Stimulated activated CD8-positive, alpha-beta memory T cell treated with anti-CD3 and anti-CD28 coated beads, Interleukin-15, amount 100 ng/mL, for 4 hours (primary cell): ENCODE measurements around the gene DHDH.

Source experiments
- DNase-seq, 2 donors: peaks; one replicate each; pipeline ENCODE4 v3.0.0-alpha.2; 2020; ENCODE audit warnings: low read depth in 2 of 2

DHDH gene

GRCh38 chr19:48966541-48967345 lies 33.2 kb downstream of the DHDH start:
- no peak for DNase-seq

DNA sequence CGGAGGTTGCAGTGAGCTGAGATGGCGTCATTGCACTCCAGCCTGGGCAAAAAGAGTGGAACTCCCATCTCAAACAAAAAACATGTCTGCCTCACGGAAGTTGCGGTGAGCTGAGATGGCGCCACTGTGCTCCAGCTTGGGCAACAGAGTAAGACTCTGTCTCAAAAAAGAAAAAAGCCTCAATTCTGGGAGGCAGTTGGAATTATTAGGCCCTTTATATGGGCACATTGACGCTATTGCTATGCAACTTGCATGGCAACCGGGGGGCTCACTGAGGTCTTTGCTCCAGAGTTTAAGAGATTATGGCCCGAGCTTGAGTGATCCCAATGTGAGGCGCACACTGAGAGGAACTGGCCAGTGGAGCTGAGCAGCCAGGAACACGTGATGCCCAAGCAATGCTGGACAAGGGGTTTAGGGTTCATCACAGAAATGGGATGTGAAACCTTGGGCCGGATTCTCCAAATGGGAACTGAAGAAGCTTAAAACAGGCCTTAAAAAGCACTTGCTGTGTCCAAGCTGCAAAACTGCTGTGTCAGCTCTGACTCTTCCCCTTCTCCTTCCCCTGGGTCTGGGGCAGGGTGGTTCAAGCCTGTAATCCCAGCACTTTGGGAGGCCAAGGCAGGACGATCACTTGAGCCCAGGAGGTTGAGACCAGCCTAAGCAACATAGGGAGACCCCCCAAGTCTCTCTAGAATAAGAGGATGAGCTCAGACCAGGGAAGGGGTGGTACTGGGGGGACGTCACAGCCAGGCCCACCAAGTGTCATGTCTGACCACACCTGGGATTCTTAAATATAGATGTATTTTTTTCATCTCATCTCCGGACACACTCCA lies 34.1 kb downstream of the DHDH start:
- DNase-seq, result no peak

DNA sequence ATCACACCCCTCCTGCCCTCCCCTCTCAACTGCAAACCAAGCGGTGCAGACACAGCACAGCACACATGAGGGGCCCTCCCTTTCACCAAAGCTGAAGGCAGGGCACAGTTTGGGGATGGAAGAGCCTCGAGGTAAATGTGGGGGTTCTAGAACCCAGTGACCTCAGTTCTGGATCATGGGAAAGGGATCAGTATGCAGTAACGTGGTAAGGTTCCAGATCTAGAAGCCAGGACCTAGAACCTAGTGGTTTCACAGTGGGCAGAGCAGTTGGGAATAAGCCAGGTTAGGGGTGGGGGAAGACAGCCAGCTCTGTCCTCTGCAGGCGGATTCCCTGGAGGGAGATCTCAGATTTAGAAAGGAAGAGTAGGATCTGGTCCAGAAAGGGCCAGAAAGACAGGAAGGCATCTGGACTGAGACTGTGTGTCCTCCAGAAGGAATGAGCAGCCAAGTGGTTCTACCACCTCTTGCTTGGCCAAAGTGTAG lies 34.7 kb downstream of the DHDH start:
- DNase-seq, result no peak

GRCh38 chr19:48968813-48969218 lies 35.3 kb downstream of the DHDH start:
- DNase-seq, result no peak

GRCh38 chr19:48969276-48970138 lies 36.0 kb downstream of the DHDH start:
- DNase-seq, result no peak

DNA sequence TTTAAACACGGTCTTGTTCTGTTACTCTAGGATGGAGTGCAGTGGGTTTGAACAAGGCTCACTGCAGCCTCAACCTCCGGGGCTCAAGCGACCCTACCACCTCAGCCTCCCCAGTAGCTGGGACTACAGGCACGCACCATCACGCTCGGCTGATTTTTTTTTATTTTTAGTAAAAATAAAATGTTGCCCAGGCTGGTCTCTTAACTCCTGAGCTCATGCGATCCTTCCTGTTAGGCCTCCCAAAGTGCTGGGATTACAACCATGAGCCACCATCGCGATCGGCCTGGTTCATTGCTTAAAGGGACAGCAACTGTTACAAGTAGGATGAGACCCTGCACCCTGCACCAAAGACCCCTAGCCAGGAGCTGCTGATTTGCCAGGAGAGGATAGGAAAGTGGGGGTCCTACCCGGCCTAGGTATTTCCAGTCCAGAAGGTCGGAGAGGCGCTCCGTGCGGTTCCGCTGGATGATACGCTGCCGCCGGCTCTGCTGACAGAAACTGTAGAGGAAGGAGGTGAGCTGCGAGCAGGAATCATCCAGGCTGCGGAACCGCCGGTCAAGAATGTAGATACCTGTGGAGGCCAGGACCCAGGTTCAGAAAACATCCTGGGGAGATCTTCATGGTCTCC lies 36.8 kb downstream of the DHDH start:
- DNase-seq, result no peak

GRCh38 chr19:48970923-48971395 lies 37.5 kb downstream of the DHDH start:
- peak; percentile 52 to 56 for DNase-seq

DNA sequence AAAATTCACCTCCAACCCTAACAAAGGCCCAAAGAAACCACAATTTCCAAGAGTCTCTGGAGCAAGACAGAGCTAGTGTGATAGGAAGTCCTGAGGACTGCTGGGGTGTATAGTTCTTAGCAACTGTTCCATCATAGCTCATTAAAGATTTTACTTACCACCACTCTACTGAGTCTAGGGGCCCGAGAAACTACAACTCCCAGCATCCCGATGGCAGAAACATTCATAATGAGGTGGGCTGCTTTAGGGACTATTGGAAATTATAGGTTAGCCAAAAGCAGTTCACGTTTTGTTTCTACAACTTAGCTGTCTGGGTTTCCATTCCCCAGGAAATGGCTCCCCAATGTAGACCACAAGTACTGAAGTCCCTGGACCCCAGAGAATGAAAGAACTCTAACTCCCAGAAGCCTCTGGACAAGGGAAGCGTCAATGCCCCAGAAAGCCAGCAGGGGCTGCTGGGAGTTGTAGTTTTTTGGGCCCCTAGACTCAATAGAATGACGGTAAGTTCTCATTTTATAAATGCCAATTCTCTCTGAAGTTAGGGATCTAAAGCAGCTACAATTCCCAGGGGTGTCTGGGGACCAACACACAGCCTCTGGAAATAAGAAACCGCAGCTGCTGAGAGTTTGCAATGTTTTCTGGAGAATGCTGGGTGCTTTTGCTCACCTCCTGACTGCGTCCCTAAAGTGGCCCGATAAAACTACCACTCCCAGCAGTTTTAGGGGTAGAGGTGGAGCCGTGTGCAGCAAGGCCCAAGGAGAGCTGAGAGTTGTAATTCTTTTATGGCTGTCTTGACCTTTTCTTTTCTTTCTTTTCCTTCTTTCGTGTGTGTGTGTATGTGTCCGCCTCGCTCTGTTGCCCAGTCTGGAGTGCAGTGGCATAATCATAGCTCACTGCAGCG lies 42.7 kb downstream of the DHDH start:
- no peak for DNase-seq

- DNase-seq, result no peak
These were observed 43.6 kb downstream of the DHDH start for GRCh38 chr19:48977061-48977460.

- no peak for DNase-seq
These were observed 48.8 kb downstream of the DHDH start for GRCh38 chr19:48982280-48982679.

DNA sequence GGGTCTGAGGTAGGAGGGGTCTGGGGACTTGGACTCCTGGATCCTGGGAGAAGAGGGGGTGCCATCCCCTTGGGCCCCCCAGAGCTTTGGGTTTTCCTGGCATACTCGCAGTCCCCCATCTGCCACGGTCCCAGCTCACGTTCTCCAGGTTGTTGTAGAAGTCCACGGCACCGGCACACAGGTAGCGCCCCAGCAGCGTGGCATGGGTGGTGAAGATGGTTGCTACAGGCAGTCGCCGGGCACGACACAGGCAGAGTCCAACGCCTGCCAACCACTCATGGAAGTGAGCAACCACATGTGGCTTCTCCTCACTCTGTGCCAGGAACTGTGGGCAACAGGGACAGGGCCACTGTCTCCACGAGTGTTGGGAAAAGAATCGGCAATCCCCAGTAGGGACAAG lies 52.2 kb downstream of the DHDH start:
- DNase-seq, result no peak

GRCh38 chr19:48986211-48986610 lies 52.7 kb downstream of the DHDH start:
- no peak for DNase-seq

DNA sequence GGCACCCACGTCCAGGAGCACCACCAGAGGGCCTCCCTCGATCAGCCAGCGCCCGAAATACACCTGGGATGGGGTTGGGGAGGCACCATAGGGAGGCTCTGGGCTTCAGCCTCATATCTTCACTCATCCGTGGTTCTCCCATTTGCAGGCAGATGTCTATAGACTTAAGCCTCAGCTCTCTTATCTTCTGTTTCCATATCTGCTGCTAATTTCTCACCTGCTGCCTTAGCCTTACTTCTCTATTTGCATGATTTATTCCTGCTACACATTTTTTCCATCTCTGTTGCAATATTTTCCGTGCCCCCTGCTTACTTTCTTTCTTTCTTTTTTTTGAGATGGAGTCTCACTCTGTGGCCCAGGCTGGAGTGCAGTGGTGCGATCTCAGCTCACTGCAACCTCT lies 53.8 kb downstream of the DHDH start:
- no peak for DNase-seq

DNA sequence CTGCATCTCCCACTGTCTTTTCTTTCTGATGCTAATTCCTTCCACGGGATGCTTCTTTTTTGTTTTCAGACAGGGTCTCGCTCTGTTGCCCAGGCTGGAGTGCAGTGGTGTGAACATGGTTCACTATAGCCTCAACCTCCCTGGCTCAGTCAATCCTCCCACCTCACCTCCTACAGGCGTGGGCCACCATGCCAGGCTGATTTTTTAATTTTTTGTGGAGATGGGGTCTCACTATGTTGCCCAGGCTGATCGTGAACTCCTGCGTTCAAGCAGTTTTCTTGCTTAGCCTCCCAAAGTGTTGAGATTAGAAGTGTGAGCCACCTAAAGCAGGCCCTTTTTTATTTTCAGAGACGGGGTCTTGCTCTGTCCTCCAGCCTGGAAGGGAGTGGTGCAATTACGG lies 54.8 kb downstream of the DHDH start:
- no peak for DNase-seq

DNA sequence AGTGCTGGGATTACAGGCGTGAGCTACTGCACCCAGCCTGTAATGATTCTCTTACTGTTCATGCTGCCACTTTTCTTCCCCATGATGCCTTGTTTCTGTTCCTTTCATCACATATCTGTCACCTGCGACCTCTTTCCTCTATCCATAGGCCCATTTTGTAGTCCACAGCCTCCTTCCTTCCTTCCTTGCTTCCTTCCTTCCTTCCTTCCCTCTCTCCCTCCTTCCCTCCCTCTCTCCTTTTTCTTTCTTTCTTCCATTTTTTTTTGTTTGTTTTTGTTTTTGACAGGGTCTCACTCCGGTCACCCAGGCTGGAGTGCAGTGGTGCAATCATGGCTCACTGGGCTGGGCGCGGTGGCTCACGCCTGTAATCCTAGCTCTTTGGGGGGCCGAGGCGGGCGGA lies 55.4 kb downstream of the DHDH start:
- DNase-seq, result no peak

DNA sequence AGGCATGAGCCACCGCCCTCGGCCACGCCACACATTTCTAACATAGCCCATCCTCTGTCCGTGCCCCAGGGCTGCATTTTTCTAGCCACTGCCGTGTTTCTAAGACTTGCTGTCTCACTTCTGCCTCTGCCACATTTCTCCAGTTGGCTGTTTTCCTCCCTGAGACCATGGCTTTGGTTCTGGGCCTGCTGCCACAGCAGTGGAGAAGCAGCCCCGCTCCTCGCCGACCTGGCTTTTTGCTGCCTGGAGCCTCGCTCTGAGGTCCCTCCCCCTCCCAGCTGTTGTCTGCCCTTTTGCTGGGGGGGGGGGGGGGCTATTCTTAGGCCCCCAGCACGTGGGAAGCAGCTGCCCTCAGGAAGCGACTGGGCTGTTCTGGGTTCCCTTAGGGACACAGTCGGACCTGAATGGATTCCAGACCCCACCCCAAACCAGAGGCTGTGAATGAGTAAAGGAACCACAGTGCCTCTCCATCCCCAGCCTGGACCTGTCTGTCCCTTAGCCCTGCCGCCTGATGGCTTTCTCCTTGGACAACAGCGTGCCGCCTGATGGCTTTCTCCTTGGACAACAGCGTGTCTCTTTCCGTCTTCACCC lies 56.3 kb downstream of the DHDH start:
- no peak for DNase-seq

DNA sequence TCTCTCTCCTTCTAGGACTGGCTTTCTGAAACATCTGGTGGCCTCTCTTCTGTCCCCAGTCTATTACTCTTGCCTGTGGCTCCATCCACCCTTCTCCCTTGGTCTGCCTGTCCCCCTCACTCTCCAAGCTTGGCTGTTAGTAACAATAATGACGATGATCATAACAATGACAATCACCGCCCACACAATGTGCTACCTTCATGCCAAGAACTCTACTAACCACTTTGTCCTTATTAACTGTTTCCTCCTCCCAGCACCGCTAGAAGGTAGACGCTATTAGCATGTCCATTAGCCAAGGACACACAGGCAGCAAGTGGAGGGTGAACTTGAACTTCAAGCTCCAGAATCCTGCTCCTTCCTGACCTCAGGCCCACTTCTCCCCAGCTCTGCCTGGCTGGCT lies 56.9 kb downstream of the DHDH start:
- no peak for DNase-seq

DNA sequence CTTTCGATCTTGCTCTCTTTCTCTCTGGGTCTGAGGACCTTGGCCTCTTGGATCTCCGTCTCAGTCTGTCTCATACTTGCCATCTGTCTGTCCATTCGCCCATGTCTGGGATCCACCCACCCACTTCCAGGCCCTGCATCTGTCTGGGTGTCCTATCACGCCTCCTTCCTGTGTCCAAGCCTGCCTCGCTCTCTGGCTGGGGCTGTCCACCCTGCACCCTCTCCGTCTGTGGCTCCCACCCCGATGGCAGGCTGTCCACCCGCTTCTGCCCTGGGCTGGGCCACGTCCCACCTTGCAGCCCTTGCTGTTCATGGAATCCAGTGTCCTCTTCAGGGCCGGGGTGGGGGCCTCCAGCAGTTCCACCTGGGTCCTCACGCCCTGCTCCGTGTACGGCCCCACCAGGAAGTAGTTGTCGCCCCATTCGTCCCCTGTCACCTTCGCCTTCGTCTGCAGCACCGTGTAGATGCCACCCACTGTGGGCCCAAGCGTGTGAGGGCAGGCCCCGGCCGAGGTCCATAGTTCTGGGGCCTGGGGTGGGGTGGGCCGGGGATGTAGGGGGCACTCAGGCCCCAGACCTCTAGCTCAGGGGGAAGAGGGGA lies 57.6 kb downstream of the DHDH start:
- DNase-seq, result no peak

GRCh38 chr19:48991873-48992580 lies 58.5 kb downstream of the DHDH start:
- no peak for DNase-seq
